ENCODE results near the gene LMO7. TPM values are rescaled to one million over a fixed set of nuclear protein-coding genes. Genes with fewer than 3 reads are reported as not detected.

LMO7 gene
- total RNA-seq, 1 donor from 2014 or later: 176 TPM

DNA sequence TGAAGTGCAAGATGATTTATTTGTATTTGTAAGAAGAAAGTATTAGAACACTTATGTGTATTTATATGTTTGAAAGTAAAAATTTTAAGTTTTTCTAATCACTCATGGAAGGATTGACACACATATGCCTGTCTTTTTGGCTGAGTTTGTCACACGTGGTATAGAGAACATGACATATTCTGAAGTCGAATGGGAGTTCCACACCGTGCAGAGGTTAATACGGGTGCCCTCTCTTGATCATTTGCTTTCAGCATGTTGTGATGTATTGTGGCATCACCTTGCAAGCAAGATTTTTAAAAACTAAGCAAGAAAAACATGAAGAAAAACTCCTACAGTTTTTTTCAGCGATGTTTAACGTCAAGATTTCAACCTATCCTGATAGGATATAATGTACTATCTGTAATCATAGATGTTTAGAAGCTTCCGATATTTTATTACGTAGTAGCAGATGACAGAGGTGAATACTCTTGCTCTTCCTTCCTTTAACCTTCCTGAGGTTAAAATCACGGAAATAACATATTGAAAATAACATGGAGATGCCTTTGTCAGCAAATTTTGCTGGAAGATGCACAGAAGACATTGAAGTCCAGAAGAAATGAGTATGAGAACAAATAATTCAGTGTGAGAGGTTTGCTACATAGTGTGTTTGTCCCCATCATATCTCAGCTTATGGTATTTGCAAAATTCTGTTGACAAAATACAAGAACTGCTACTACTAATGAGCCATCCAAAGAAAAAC is 231.4 kb downstream of the LMO7 start:
- TF ChIP-seq, protein P1, sequence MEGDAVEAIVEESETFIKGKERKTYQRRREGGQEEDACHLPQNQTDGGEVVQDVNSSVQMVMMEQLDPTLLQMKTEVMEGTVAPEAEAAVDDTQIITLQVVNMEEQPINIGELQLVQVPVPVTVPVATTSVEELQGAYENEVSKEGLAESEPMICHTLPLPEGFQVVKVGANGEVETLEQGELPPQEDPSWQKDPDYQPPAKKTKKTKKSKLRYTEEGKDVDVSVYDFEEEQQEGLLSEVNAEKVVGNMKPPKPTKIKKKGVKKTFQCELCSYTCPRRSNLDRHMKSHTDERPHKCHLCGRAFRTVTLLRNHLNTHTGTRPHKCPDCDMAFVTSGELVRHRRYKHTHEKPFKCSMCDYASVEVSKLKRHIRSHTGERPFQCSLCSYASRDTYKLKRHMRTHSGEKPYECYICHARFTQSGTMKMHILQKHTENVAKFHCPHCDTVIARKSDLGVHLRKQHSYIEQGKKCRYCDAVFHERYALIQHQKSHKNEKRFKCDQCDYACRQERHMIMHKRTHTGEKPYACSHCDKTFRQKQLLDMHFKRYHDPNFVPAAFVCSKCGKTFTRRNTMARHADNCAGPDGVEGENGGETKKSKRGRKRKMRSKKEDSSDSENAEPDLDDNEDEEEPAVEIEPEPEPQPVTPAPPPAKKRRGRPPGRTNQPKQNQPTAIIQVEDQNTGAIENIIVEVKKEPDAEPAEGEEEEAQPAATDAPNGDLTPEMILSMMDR (IDR thresholded peaks at IDR 0.05): no peak
- intact Hi-C loops (cut with DNase I): no loop called here
- DNase-seq (ENCODE audit: low spot score in 2 of 2): no peak
- no peaks in the 10 kb centered on the region for H3K9me3 ChIP-seq
- H3K4me3 ChIP-seq: no peak overlapping the region
- H3K27me3 ChIP-seq: no peaks in the 10 kb centered on the region
- H3K36me3 ChIP-seq: no peaks in the 10 kb centered on the region
- H3K27ac ChIP-seq: no peak overlapping the region
- H3K4me1 ChIP-seq: peaks cover 0 to 3% of the 10 kb centered on the region in 2 donors

DNA sequence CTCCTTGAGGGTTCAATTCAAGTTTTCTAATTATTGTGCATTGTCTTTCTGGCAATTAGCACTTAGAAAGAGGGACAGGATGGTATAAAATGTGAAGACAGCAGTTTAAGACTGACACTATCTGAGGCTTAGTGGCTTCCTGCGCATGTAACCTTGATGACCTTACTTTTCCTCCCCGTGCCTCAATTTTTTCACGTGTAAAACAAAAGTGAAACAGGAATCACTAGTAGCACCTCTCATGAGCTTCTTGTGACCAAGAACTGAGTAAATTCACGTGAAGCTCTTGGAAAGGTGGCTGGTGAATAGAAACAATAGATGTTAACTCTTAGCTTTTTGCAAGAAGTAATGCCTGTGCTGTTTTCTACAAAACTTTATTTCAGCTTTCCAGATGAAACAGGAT is 233.9 kb downstream of the LMO7 start:
- Histone ChIP-seq H3K27me3 (no peaks in the 10 kb centered on the region), H3K27ac (no peak overlapping the region), H3K4me3 (peak overlapping the region; percentile 39 to 66), H3K9me3 (no peaks in the 10 kb centered on the region), H3K4me1 (peaks cover 0 to 3% of the 10 kb centered on the region in 2 donors), H3K36me3 (no peaks in the 10 kb centered on the region)
- TF ChIP-seq, protein P1 (IDR thresholded peaks at IDR 0.05): no peak
- intact Hi-C loops (cut with DNase I): loop anchor here (1.0 to 10.0 kb wide), 5 partner anchors 145 to 1125 kb away; partner anchors contain the start of genes CLN5 and KCTD12
- DNase-seq (ENCODE audit: low spot score in 2 of 2): no peak

DNA sequence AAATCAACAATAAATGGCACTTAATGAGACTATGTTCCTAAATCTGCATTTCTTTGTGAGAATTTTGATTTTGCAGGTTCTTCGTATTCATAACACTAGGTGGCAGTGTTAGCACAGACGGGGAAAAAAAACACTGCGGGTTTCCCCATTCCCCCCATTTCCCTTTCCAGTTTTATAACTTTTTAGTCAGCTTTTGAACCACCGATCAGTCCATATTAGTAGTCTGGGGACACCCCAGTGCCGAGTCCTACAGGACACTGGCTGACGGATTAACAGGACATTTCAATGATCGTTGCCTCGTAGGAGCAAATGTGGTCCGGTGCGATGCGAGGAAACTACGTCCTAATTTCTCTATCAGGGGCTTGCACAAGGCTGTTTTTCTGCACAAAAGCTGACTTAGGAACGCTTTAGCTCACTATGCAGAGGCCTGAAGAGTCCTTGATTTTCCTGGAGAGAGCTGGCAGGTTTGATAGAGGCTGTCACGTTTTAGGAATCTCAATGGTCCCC is 234.3 kb downstream of the LMO7 start:
- H3K27ac ChIP-seq: peak overlapping the region in 1 of 2 donors; percentile 14
- TF ChIP-seq, protein P1 (IDR thresholded peaks at IDR 0.05): peak; percentile 51 to 84 (median 77)
- H3K27me3 ChIP-seq: no peaks in the 10 kb centered on the region
- no peaks in the 10 kb centered on the region for H3K36me3 ChIP-seq
- peaks cover 0 to 3% of the 10 kb centered on the region in 2 donors for H3K4me1 ChIP-seq
- H3K9me3 ChIP-seq: no peaks in the 10 kb centered on the region
- intact Hi-C loops (cut with DNase I): loop anchor here (1.0 to 10.0 kb wide), 5 partner anchors 144 to 1124 kb away; partner anchors contain the start of genes CLN5 and KCTD12
- H3K4me3 ChIP-seq: peak overlapping the region; percentile 39 to 66
- DNase-seq (ENCODE audit: low spot score in 2 of 2): no peak

DNA sequence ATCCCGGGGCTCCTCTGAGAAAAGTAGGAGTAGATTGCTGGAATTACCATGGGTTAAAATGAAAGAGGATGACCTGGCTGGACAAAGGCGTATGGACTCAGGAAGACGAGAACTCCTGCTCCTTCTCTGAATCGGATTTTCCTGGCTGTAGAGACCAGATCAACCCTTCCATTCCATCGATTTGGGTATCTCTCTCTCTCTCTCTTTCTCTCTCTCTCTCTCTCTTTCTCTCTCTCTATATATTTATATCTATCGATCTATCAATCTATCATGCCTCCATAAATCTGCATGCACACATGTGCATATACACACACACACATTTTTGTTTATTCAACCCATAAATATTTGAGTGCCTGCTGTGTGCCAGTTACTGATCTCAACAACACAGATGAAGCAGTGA is 234.9 kb downstream of the LMO7 start:
- DNase-seq (ENCODE audit: low spot score in 2 of 2): no peak
- TF ChIP-seq, protein P1 (IDR thresholded peaks at IDR 0.05): no peak
- H3K4me3 ChIP-seq: peak overlapping the region; percentile 39 to 66
- peaks cover 0 to 3% of the 10 kb centered on the region in 2 donors for H3K4me1 ChIP-seq
- H3K9me3 ChIP-seq: no peaks in the 10 kb centered on the region
- peak overlapping the region in 1 of 2 donors; percentile 14 for H3K27ac ChIP-seq
- intact Hi-C loops (cut with DNase I): loop anchor here (5.0 to 10.0 kb wide), 4 partner anchors 144 to 1124 kb away; partner anchors contain the start of genes CLN5 and KCTD12
- H3K36me3 ChIP-seq: no peaks in the 10 kb centered on the region
- H3K27me3 ChIP-seq: no peaks in the 10 kb centered on the region

DNA sequence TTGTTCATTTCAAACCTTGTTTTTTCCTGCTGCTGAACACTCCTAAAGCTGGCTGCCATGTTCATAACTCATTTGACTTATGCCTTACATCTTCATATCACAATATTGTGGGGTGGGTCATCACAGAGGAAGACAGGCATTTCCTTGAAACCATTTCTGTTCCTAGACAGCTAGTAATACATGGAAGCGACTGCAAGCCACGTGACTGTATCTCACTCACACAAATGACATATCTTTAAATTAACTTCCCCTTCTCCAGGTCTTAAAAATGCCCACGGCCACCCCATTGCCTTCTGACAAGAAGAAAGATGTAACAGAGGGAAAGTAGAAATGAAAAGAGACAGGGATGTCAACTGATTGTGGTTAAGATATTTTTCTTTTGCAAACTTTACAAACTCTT is 236.8 kb downstream of the LMO7 start:
- TF ChIP-seq, protein P1 (IDR thresholded peaks at IDR 0.05): no peak
- intact Hi-C loops (cut with DNase I): loop anchor here (5.0 to 10.0 kb wide), 4 partner anchors 142 to 1122 kb away; partner anchors contain the start of genes CLN5 and KCTD12
- Histone ChIP-seq H3K36me3 (no peaks in the 10 kb centered on the region), H3K4me1 (peaks cover 0 to 3% of the 10 kb centered on the region in 2 donors), H3K27me3 (no peaks in the 10 kb centered on the region), H3K27ac (no peak overlapping the region), H3K4me3 (no peak overlapping the region), H3K9me3 (no peaks in the 10 kb centered on the region)
- DNase-seq (ENCODE audit: low spot score in 2 of 2): no peak
